Panc1 (cell line): ENCODE data around the gene CMYA5.

ENCODE experiments used
- POLR2AphosphoS5 ChIP-seq: IDR thresholded peaks from 2 replicates; pipeline ENCODE4 v1.6.1; 2012; ENCODE audit warnings: mild to moderate bottlenecking, low read depth, low read length, moderate library complexity
- SIN3A ChIP-seq: IDR thresholded peaks from 2 replicates; pipeline ENCODE4 v1.6.1; 2012; ENCODE audit warnings: low read depth, mild to moderate bottlenecking, low read length, moderate library complexity, borderline replicate concordance; ENCODE audit not compliant: insufficient read depth
- TF ChIP-seq, protein P1 (sequence below): fragments of 450-650 bp; IDR thresholded peaks from 2 replicates; pipeline ENCODE4 v1.5.1; 2017; ENCODE audit warnings: mild to moderate bottlenecking

DNA sequence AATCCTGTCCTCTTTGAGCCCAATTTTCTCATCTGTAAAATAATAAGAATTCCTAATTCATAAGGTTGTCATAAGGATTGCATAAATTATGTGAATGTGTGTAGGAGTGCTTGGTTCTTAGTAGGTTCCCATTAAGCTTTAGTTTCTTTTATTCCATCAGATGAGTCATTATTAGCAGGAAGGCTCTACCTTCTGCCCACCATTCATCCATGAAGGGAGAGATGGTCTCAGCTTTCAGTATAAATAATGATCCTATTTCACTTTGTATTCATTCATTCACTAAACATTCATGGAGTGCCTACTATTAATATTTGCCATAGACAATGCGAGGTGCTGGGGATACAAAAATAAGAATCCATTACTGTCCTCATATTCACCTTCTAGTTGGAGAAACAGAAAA lies 3.0 kb downstream of the CMYA5 start:
- no peak for TF ChIP-seq POLR2AphosphoS5
- no peak for TF ChIP-seq SIN3A
- TF ChIP-seq, protein P1, sequence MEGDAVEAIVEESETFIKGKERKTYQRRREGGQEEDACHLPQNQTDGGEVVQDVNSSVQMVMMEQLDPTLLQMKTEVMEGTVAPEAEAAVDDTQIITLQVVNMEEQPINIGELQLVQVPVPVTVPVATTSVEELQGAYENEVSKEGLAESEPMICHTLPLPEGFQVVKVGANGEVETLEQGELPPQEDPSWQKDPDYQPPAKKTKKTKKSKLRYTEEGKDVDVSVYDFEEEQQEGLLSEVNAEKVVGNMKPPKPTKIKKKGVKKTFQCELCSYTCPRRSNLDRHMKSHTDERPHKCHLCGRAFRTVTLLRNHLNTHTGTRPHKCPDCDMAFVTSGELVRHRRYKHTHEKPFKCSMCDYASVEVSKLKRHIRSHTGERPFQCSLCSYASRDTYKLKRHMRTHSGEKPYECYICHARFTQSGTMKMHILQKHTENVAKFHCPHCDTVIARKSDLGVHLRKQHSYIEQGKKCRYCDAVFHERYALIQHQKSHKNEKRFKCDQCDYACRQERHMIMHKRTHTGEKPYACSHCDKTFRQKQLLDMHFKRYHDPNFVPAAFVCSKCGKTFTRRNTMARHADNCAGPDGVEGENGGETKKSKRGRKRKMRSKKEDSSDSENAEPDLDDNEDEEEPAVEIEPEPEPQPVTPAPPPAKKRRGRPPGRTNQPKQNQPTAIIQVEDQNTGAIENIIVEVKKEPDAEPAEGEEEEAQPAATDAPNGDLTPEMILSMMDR: no peak
